Erythroblast (primary cell): Measurements from ENCODE around the gene AKAP1.

Experiments used
- GATA1 ChIP-seq: IDR thresholded peaks from 2 replicates; pipeline ENCODE4 v1.6.1; 2011; ENCODE audit warnings: low read depth, mild to moderate bottlenecking, control low read depth, low read length, moderate library complexity
- POLR2A ChIP-seq: IDR thresholded peaks from 2 replicates; pipeline ENCODE4 v1.6.1; 2011; ENCODE audit warnings: mild to moderate bottlenecking, low read length

- no peak for TF ChIP-seq POLR2A
- TF ChIP-seq GATA1, result no peak
Measured at GRCh38 chr17:57130708-57131461, 45.8 kb downstream of the AKAP1 start.
